ENCODE results near the gene FBLN1.

DNA sequence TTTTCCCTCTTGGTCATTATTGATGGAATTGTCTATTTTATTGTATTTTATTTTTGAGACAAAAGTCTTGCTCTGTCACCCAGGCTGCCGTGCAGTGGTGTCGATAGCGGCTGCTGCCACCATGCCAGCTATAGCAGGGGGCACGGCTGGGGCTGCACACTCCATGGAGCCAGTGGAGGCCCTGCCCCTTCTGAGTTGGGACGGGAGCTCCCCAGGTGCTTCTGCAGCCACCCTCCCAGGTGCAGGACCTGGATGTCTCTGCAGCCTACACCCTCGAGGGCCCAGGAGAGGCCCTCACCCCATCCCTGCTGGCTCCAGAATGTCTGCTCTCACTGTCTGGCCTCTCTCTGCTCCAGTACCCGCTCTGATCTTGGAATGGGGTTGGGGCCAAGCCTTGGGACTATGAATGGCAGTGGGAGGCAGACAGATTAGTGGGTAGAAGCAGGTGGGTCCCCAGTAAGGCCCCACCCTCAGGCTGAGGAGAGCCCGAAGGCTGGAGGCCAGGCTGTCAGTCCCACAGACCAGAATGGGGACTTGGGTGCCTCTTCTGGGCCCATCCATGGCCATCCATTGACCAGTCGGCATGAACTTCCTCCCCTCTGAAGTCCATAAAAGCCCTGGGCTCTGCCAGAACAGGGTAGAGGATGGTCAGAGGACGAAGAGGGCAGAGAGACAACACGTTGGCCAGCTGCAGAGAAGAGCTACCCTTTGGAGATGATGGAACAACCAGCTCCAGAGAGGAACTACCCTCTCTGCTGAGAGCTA, 119.3 kb downstream of the FBLN1 start:
- TF ChIP-seq, protein P1, sequence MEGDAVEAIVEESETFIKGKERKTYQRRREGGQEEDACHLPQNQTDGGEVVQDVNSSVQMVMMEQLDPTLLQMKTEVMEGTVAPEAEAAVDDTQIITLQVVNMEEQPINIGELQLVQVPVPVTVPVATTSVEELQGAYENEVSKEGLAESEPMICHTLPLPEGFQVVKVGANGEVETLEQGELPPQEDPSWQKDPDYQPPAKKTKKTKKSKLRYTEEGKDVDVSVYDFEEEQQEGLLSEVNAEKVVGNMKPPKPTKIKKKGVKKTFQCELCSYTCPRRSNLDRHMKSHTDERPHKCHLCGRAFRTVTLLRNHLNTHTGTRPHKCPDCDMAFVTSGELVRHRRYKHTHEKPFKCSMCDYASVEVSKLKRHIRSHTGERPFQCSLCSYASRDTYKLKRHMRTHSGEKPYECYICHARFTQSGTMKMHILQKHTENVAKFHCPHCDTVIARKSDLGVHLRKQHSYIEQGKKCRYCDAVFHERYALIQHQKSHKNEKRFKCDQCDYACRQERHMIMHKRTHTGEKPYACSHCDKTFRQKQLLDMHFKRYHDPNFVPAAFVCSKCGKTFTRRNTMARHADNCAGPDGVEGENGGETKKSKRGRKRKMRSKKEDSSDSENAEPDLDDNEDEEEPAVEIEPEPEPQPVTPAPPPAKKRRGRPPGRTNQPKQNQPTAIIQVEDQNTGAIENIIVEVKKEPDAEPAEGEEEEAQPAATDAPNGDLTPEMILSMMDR (IDR thresholded peaks at IDR 0.05; ENCODE audit: low read depth, low read length), result no peak
- no peak for TF ChIP-seq EZH2phosphoT487 (IDR thresholded peaks at IDR 0.05; ENCODE audit: low read depth)
